HG03442 (cell line): Measurements from ENCODE around the gene MTRF1.

ENCODE experiments used
- ATAC-seq: cut with Tn5 transposase; IDR thresholded peaks from one replicate; pipeline ENCODE4 v1.9.1; 2021; ENCODE audit warnings: mild to moderate bottlenecking, moderate library complexity; ENCODE audit not compliant: unreplicated experiment

The MTRF1 gene

GRCh38 chr13:41263261-41263971 is at the start of gene MTRF1:
Gene MTRF1 (minus strand): TSS chr13:41263576. CDS start chr13:41260907, 2,669 bp downstream.
- peak; percentile 87 for ATAC-seq

DNA sequence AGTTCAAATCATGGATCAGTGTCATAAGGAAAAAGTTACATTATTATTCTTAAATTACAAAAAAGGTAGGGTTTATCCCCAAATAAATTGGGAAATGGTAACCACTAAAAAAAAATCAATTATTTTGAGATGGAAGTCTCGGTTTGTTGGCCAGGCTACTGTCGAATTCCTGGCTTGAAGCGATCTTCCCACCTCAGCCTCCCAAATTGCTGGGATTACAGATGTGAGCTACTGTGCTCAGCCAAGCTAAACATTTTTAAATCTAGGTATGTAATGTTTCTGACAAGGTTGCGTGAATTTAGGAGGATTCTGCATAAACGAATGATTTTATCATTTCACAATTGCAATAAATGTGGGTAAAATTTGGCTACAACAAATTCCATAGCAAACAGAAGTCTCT is 49.7 kb upstream of the MTRF1 start:
- no peak for ATAC-seq

DNA sequence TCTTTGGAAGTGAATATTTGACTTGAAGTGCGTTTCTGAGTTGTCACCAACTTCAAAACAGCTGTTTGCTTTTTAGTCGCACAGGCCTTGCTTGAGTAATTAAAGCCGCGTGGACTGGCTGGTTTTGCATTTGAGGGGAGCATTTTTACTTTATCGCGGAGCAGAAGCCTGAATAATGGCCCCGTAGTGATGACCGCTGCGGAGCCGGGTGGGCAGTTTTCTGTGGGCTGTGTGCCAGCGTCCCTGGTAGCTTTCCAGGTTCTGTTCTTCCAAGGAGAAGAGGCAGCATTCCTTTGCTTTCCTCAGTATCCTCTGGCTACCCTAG is 48.8 kb upstream of the MTRF1 start:
- ATAC-seq = no peak

GRCh38 chr13:41311406-41312175 is 48.2 kb upstream of the MTRF1 start:
- peak; percentile 45 for ATAC-seq

GRCh38 chr13:41310963-41311405 is 47.6 kb upstream of the MTRF1 start, which contains the start of gene NAA16:
Gene NAA16 (plus strand): TSS chr13:41311267. CDS start chr13:41311529, 262 bp downstream.
- peak; percentile 62 for ATAC-seq

GRCh38 chr13:41307884-41308640 is 44.7 kb upstream of the MTRF1 start:
- ATAC-seq = no peak

GRCh38 chr13:41306271-41307145 is 43.1 kb upstream of the MTRF1 start:
- no peak for ATAC-seq

GRCh38 chr13:41304551-41304950 is 41.2 kb upstream of the MTRF1 start:
- ATAC-seq = no peak

DNA sequence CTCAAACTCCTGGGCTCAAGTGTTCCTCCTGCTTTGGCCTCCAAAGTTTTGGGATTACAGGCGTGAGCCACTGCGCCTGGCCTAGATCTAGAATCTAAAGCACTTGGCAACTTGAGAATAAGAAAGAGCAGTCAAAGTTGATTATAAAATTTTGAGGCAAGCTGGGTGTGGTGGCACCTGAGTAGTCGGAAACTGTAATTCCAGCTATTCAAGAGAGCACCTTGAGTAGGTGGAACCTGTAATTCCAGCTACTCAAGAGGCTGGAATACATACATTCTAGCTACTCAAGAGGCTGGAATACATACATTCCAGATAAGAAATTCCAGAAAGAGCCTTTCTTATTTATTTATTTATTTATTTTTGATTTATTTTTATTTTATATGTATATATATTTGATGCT is 39.4 kb upstream of the MTRF1 start:
- no peak for ATAC-seq

- no peak for ATAC-seq
Observed at GRCh38 chr13:41299316-41300094, 36.1 kb upstream of the MTRF1 start.

GRCh38 chr13:41296879-41297646 is 33.7 kb upstream of the MTRF1 start:
- no peak for ATAC-seq

GRCh38 chr13:41295973-41296372 is 32.6 kb upstream of the MTRF1 start:
- no peak for ATAC-seq

DNA sequence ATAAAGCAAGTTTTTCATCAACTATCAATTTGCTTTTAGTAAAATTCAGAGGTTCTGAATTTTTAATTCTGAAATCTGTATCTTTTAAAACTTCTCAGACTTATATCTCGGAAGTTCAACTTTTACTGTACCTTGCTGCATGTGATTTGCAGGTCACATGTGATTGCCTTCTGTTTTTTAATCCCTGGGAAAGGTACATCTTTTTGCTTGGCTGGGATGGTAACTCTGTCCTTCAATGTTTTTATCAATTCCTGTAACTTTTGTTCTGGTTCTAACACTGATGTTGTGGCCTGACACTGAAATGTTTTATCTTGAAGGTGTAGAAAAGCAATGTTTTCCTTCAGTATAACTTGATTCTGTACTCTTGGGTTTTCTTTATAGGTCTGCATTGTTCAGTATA is 31.5 kb upstream of the MTRF1 start:
- no peak for ATAC-seq

DNA sequence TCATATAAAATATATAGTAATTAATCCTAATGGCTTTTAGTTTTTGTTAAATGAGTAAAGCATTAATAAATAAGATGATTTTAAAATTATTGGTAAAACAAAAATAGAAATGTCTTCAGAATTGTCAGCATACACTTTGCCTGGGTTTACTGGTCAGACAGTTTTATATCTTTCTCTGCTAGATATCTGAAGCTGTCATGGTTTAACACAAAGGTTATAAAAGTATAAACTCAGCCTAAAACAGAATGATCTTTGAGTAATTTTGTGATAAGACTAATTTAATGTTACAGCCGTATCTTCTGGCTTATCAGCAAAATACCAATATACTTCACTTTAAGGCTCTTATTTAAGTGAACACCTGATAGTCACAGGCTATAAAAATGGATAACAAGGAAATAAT is 29.9 kb upstream of the MTRF1 start:
- ATAC-seq = no peak

DNA sequence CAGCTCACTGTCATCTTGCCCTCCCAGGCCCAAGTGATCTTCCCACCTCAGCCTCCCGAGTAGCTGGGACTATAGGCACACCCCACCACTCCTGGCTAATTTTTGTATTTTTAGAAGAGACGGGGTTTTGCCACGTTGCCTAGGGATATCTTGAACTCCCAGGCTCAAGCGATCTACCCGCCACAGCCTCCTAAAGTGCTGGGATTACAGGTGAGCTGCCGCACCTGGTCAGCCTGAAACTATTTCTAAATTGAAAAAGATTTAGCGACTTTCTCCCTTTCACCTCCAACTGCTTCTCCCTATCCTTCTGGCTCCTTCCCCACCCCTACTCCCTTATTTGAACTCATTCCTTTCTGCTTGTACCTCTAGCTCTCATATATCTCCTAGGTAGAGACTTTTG is 27.9 kb upstream of the MTRF1 start:
- ATAC-seq = no peak

DNA sequence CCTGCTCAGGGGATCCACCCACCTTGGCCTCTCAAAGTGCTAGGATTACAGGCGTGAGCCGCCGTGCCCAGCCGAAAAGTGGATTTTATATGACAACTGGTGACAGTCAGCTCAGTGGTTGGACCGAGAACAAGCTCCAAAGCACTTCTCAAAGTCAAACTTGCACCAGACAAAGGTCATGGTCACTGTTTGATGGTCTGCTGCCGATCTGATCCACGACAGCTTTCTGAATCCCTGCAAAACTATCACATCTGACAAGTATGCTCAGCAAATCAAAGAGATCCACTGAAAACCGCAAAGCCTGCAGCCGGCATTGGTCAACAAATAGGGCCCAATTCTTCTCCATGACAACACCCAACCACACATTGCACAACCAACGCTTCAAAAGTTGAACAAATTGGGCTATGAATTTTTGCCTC is 26.1 kb upstream of the MTRF1 start:
- no peak for ATAC-seq

DNA sequence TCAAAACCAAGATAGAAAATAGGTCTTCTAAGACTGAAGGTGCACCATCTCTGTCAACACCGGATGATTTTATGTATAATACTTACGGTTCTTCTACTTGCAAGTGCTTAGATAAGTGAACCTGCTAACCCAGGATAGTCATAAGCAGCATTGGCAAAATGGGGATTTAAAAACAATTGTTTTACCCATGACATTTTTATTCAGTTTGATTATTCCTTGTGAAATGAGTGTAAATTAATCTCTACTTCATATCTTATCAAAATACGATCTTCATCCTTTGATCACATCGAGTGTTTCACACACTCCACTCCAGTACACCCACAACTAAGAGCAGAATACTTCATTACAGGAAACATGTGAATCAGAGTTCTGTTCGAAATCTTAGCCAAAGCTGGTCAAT is 23.0 kb upstream of the MTRF1 start:
- no peak for ATAC-seq

- no peak for ATAC-seq
Observed at GRCh38 chr13:41284512-41285288, 21.3 kb upstream of the MTRF1 start.
